Stimulated activated CD8-positive, alpha-beta memory T cell treated with anti-CD3 and anti-CD28 coated beads, Interleukin-12 subunit alpha, Interleukin-12 subunit beta, amount 100 ng/mL, for 24 hours (primary cell): ENCODE results near the gene CHRDL1.
"Not testable (repeated sequence)": the region's sequence is repeated elsewhere in the genome, so short reads cannot be mapped to it uniquely, and the experiment has no call there.

Experiments
- DNase-seq: peaks from one replicate; pipeline ENCODE4 v3.0.0-alpha.2; 2020; ENCODE audit errors: extremely low read depth

CHRDL1 gene

GRCh38 chrX:110795645-110796406 lies at the start of gene CHRDL1:
CHRDL1 (minus strand) TSS chrX:110795817; CDS start chrX:110792181, 3,636 bp downstream.
- no peak for DNase-seq

- no peak for DNase-seq
Observed at GRCh38 chrX:110836982-110837381, 41.4 kb upstream of the CHRDL1 start.

- DNase-seq, result no peak
Observed at GRCh38 chrX:110836451-110836850, 40.8 kb upstream of the CHRDL1 start.

- DNase-seq, result no peak
Observed at GRCh38 chrX:110836001-110836400, 40.4 kb upstream of the CHRDL1 start.

GRCh38 chrX:110825972-110826371 lies 30.4 kb upstream of the CHRDL1 start:
- DNase-seq, result no peak

- not testable (repeated sequence) for DNase-seq
Observed at GRCh38 chrX:110816543-110816942, 20.9 kb upstream of the CHRDL1 start.

- DNase-seq, result no peak
Observed at GRCh38 chrX:110806145-110806544, 10.5 kb upstream of the CHRDL1 start.

- DNase-seq, result no peak
Observed at GRCh38 chrX:110805303-110805702, 9.7 kb upstream of the CHRDL1 start.

- no peak for DNase-seq
Observed at GRCh38 chrX:110804446-110804845, 8.8 kb upstream of the CHRDL1 start.

GRCh38 chrX:110803506-110803905 lies 7.9 kb upstream of the CHRDL1 start:
- no peak for DNase-seq

- DNase-seq, result no peak
Observed at GRCh38 chrX:110796407-110796697, 735 bp upstream of the CHRDL1 start.

- no peak for DNase-seq
Observed at GRCh38 chrX:110794601-110795000, 1.0 kb downstream of the CHRDL1 start.

GRCh38 chrX:110791071-110791470 lies 4.5 kb downstream of the CHRDL1 start:
- no peak for DNase-seq

- DNase-seq, result no peak
Observed at GRCh38 chrX:110786486-110786885, 9.1 kb downstream of the CHRDL1 start.

- no peak for DNase-seq
Observed at GRCh38 chrX:110759785-110760184, 35.8 kb downstream of the CHRDL1 start.

GRCh38 chrX:110758781-110759422 lies 36.7 kb downstream of the CHRDL1 start:
- no peak for DNase-seq

GRCh38 chrX:110755611-110756010 lies 40.0 kb downstream of the CHRDL1 start:
- DNase-seq, result no peak

GRCh38 chrX:110755061-110755460 lies 40.6 kb downstream of the CHRDL1 start:
- DNase-seq, result no peak

GRCh38 chrX:110750526-110751189 lies 45.0 kb downstream of the CHRDL1 start:
- DNase-seq, result no peak

GRCh38 chrX:110748256-110748806 lies 47.3 kb downstream of the CHRDL1 start:
- no peak for DNase-seq

GRCh38 chrX:110746014-110746413 lies 49.6 kb downstream of the CHRDL1 start:
- DNase-seq, result no peak

GRCh38 chrX:110745288-110745687 lies 50.3 kb downstream of the CHRDL1 start:
- DNase-seq, result no peak
